GM12892 (cell line): Measurements from ENCODE around the gene GTF2A1.

Experiments used
- POLR2A ChIP-seq: IDR thresholded peaks from 2 replicates; pipeline ENCODE4 v1.6.1; 2011; ENCODE audit warnings: low read depth, low read length, control low read depth
- TAF1 ChIP-seq: IDR thresholded peaks from 2 replicates; pipeline ENCODE4 v1.6.1; 2011; ENCODE audit warnings: low read depth, mild to moderate bottlenecking, control low read depth, low read length, borderline replicate concordance

GRCh38 chr14:81125536-81125935 is 95.2 kb downstream of the GTF2A1 start:
- no peak for TF ChIP-seq POLR2A
- no peak for TF ChIP-seq TAF1
